Stomach (tissue), 4 donors: Measurements from ENCODE around the gene CCDC61.

ENCODE experiments used
- EP300 ChIP-seq: sonication (generic); formaldehyde crosslinking; IDR thresholded peaks from one replicate; pipeline ENCODE4 v1.6.1; 2017; ENCODE audit warnings: antibody characterized with exemption
- POLR2A ChIP-seq, 4 donors: fragments of 450-650 bp; IDR thresholded peaks; one replicate each; pipeline ENCODE4 v1.6.1; 2016; ENCODE audit warnings: antibody characterized with exemption in 4 of 4, control low read depth in 2 of 4, mild to moderate bottlenecking in 1 of 4, moderate library complexity in 1 of 4
- POLR2AphosphoS5 ChIP-seq, 3 donors: sonication (generic); formaldehyde crosslinking; IDR thresholded peaks; one replicate each; pipeline ENCODE4 v1.6.1; 2016; ENCODE audit warnings: antibody characterized with exemption in 3 of 3
- TF ChIP-seq, protein P1 (sequence below), 7 experiments: fragments of 450-650 bp in 4 of 7; fragments of 200-600 bp in 3 of 7; sonication (generic) in 3 of 7; IDR thresholded peaks; one replicate each; pipeline ENCODE4 v1.5.1; 2016 to 2019; ENCODE audit warnings: antibody characterized with exemption in 7 of 7, control low read depth in 2 of 7, mild to moderate bottlenecking in 1 of 7

- TF ChIP-seq, protein P1, sequence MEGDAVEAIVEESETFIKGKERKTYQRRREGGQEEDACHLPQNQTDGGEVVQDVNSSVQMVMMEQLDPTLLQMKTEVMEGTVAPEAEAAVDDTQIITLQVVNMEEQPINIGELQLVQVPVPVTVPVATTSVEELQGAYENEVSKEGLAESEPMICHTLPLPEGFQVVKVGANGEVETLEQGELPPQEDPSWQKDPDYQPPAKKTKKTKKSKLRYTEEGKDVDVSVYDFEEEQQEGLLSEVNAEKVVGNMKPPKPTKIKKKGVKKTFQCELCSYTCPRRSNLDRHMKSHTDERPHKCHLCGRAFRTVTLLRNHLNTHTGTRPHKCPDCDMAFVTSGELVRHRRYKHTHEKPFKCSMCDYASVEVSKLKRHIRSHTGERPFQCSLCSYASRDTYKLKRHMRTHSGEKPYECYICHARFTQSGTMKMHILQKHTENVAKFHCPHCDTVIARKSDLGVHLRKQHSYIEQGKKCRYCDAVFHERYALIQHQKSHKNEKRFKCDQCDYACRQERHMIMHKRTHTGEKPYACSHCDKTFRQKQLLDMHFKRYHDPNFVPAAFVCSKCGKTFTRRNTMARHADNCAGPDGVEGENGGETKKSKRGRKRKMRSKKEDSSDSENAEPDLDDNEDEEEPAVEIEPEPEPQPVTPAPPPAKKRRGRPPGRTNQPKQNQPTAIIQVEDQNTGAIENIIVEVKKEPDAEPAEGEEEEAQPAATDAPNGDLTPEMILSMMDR (IDR thresholded peaks at IDR 0.05) = no peak
- TF ChIP-seq POLR2A (IDR thresholded peaks at IDR 0.05) (no peak), POLR2AphosphoS5 (IDR thresholded peaks at IDR 0.05) (no peak), EP300 (no peak)
These were observed 41.6 kb upstream of the CCDC61 start for GRCh38 chr19:45953676-45954075.
